NCI-H1930 (cell line): ENCODE measurements around the gene MAPK8IP1.
A peak's percentile ranks its signal among the peaks of the same experiment; 100 is the strongest.

Experiments
- DNase-seq, 2 experiments: peaks; one replicate each; lab custom pipeline; 2025; lab: John Stamatoyannopoulos, UW

MAPK8IP1 gene

GRCh38 chr11:45909594-45910475, 24.4 kb downstream of the MAPK8IP1 start:
- no peak for DNase-seq

- DNase-seq, result no peak
Observed at GRCh38 chr11:45910623-45911022, 25.2 kb downstream of the MAPK8IP1 start.

GRCh38 chr11:45913514-45913913, 28.1 kb downstream of the MAPK8IP1 start:
- no peak for DNase-seq

GRCh38 chr11:45913942-45914635, 28.6 kb downstream of the MAPK8IP1 start:
- no peak for DNase-seq

- no peak for DNase-seq
Observed at GRCh38 chr11:45915446-45915845, 30.0 kb downstream of the MAPK8IP1 start.

GRCh38 chr11:45917286-45917622, 31.8 kb downstream of the MAPK8IP1 start:
- DNase-seq, result no peak

- peak; percentile 96 to 97 for DNase-seq
Observed at GRCh38 chr11:45917623-45918330, 32.3 kb downstream of the MAPK8IP1 start, which contains the start of gene PEX16. PEX16 (minus strand) TSS chr11:45917877; CDS start chr11:45917811, 66 bp downstream.

- DNase-seq, result peak; percentile 62 to 83
Observed at GRCh38 chr11:45918331-45918941, 33.0 kb downstream of the MAPK8IP1 start.

GRCh38 chr11:45918962-45919675, 33.7 kb downstream of the MAPK8IP1 start:
- no peak for DNase-seq

GRCh38 chr11:45919806-45920530, 34.5 kb downstream of the MAPK8IP1 start:
- no peak for DNase-seq

- DNase-seq, result no peak
Observed at GRCh38 chr11:45920531-45921477, 35.4 kb downstream of the MAPK8IP1 start.

- DNase-seq, result peak; percentile 83 to 87
Observed at GRCh38 chr11:45921561-45922424, 36.3 kb downstream of the MAPK8IP1 start.

GRCh38 chr11:45922425-45923082, 37.1 kb downstream of the MAPK8IP1 start, which contains the start of gene LARGE2:
LARGE2 (plus strand) TSS chr11:45922656; CDS start chr11:45922883, 227 bp downstream.
- peak; percentile 76 to 81 for DNase-seq

- DNase-seq, result no peak
Observed at GRCh38 chr11:45924036-45924915, 38.8 kb downstream of the MAPK8IP1 start.

GRCh38 chr11:45924927-45925326, 39.5 kb downstream of the MAPK8IP1 start:
- DNase-seq, result no peak

GRCh38 chr11:45925550-45925949, 40.1 kb downstream of the MAPK8IP1 start:
- DNase-seq, result no peak

- no peak for DNase-seq
Observed at GRCh38 chr11:45926001-45926401, 40.5 kb downstream of the MAPK8IP1 start.
